K562 (cell line): ENCODE data around the gene ERP27. TPM values are rescaled to one million over a fixed set of nuclear protein-coding genes. Genes with fewer than 3 reads are reported as not detected.

Source experiments
- ATAC-seq: fragments of 200-7000 bp; cut with Tn5 transposase; 3 replicates; pipeline ENCODE4 v1.9.1; 2020; ENCODE audit warnings: moderate library complexity
- BruUV-seq: library from RNA; stranded (reverse); fragments of 400-500 nt; replicated peaks from 2 replicates; lab custom pipeline; 2021; lab: Mats Ljungman, UMichigan
- CTCF ChIA-PET: fragments of 300-600 bp; formaldehyde crosslinking; extraction: SDS; loops from one replicate; lab custom pipeline; 2021; ENCODE audit warnings: low intra/inter-chr PET ratio; lab: Yijun Ruan, JAX
- POLR2A ChIA-PET: fragments of 300-600, 350-650 bp; sonication (Branson Sonifier 250); formaldehyde crosslinking; extraction: SDS; loops from one replicate; lab custom pipeline; 2021; ENCODE audit warnings: antibody characterized with exemption, inconsistent platforms; lab: Yijun Ruan, JAX
- DNase-seq, 4 experiments: peaks; one replicate each; pipeline versions ENCODE4 v3.0.0 to v3.0.0-alpha.2; 2011 to 2018; ENCODE audit warnings: low spot score in 3 of 4, mixed read lengths in 3 of 4; ENCODE audit errors: extremely low read depth in 1 of 4
- FAIRE-seq: peaks from 2 replicates; lab custom pipeline; 2011; peaks lifted over from hg19 to GRCh38; lab: Jason Lieb, UNC
- H2AFZ ChIP-seq: 2 replicates; pipeline ENCODE4 v1.6.0; 2011; ENCODE audit warnings: low read depth, low read length, control low read depth, inconsistent platforms
- H3K27ac ChIP-seq: fragments of 200-600 bp; 3 replicates; pipeline ENCODE4 v1.8.0; 2011; ENCODE audit warnings: low read depth, mild to moderate bottlenecking, control low read depth, inconsistent platforms, low read length, moderate library complexity, mixed read lengths; ENCODE audit errors: extremely low read depth
- H3K27me3 ChIP-seq, 2 experiments: fragments of 300-600 bp in 1 of 2; 2 replicates in 1 of 2; 3 replicates in 1 of 2; pipeline versions ENCODE4 v1.6.0 to v1.8.0; 2011; ENCODE audit warnings: inconsistent platforms in 2 of 2, low read length in 2 of 2, mild to moderate bottlenecking in 1 of 2, mixed read lengths in 1 of 2, moderate library complexity in 1 of 2; ENCODE audit not compliant: control insufficient read depth in 2 of 2, insufficient read depth in 2 of 2
- H3K36me3 ChIP-seq: fragments of 300-600 bp; 3 replicates; pipeline ENCODE4 v1.8.0; 2011; ENCODE audit warnings: mild to moderate bottlenecking, low read length, inconsistent platforms; ENCODE audit not compliant: control insufficient read depth, insufficient read depth
- H3K4me1 ChIP-seq, 2 experiments: fragments of 200-600 bp in 1 of 2; replicated peaks in 1 of 2; 2 replicates in 1 of 2; 3 replicates in 1 of 2; pipeline versions ENCODE4 v1.5.1 to v1.8.0; 2011; ENCODE audit warnings: inconsistent platforms in 2 of 2, low read length in 2 of 2, mild to moderate bottlenecking in 1 of 2, mixed read lengths in 1 of 2, moderate library complexity in 1 of 2; ENCODE audit not compliant: control insufficient read depth in 2 of 2, insufficient read depth in 2 of 2
- H3K4me2 ChIP-seq: 2 replicates; pipeline ENCODE4 v1.6.1; 2011; ENCODE audit warnings: low read length, control low read depth, inconsistent platforms, mixed read lengths; ENCODE audit not compliant: insufficient read depth
- H3K4me3 ChIP-seq: fragments of 200-600 bp; sonication (generic), shearing (Covaris generic); 2 replicates; pipeline ENCODE4 v1.5.1; 2016; ENCODE audit warnings: control low read depth, inconsistent platforms
- H3K79me2 ChIP-seq: fragments of 200-600 bp; 3 replicates; pipeline ENCODE4 v1.8.0; 2011; ENCODE audit warnings: low read length, inconsistent platforms; ENCODE audit not compliant: control insufficient read depth, insufficient read depth
- H3K9ac ChIP-seq, 2 experiments: 2 replicates each; pipeline versions ENCODE4 v1.6.0 to v1.6.1; 2011; ENCODE audit warnings: low read depth in 2 of 2, low read length in 2 of 2, control low read depth in 1 of 2, inconsistent platforms in 1 of 2, mild to moderate bottlenecking in 1 of 2, mixed read lengths in 1 of 2; ENCODE audit not compliant: insufficient read depth in 1 of 2
- H3K9me1 ChIP-seq: one replicate; pipeline ENCODE4 v1.6.0; 2011; ENCODE audit warnings: inconsistent platforms, mild to moderate bottlenecking, low read length, moderate library complexity; ENCODE audit not compliant: control insufficient read depth, insufficient read depth
- H3K9me3 ChIP-seq: replicated peaks from 2 replicates; pipeline ENCODE4 v1.5.1; 2011; ENCODE audit warnings: low read depth, low read length, inconsistent platforms; ENCODE audit not compliant: control insufficient read depth, insufficient read depth
- H4K20me1 ChIP-seq: replicated peaks from 2 replicates; pipeline ENCODE4 v1.6.1; 2011; ENCODE audit warnings: low read length, inconsistent platforms, mixed read lengths; ENCODE audit not compliant: control insufficient read depth, insufficient read depth
- ARID1B ChIP-seq: fragments of 450-650 bp; IDR thresholded peaks from 2 replicates; pipeline ENCODE4 v1.6.1; 2016; ENCODE audit warnings: antibody characterized with exemption, mild to moderate bottlenecking, inconsistent platforms
- CBFA2T2 ChIP-seq: fragments of 450-650 bp; conservative IDR thresholded peaks from 2 replicates; pipeline ENCODE4 v1.6.1; 2017; ENCODE audit warnings: mild to moderate bottlenecking
- DIDO1 ChIP-seq: fragments of 450-650 bp; IDR thresholded peaks from 2 replicates; pipeline ENCODE4 v1.6.1; 2016; ENCODE audit warnings: low read depth, missing biosample characterization, missing genetic modification characterization
- ETS2 ChIP-seq: IDR thresholded peaks from 2 replicates; pipeline ENCODE4 v1.6.1; 2016; ENCODE audit warnings: borderline replicate concordance, missing genetic modification characterization, mild to moderate bottlenecking, moderate library complexity, missing compliant biosample characterization; ENCODE audit not compliant: poor library complexity, severe bottlenecking
- ETV6 ChIP-seq, 3 experiments: fragments of 150-350 bp in 1 of 3; sonication (generic) in 1 of 3; formaldehyde crosslinking in 1 of 3; IDR thresholded peaks; 2 replicates each; pipeline versions ENCODE4 v1.6.1 to v1.8.0; 2014 to 2022; ENCODE audit warnings: borderline replicate concordance in 2 of 3, low read depth in 2 of 3, antibody characterized with exemption in 1 of 3, low read length in 1 of 3, mild to moderate bottlenecking in 1 of 3, missing genetic modification reagents in 1 of 3
- NR1H2 ChIP-seq: sonication (generic); formaldehyde crosslinking; IDR thresholded peaks from 2 replicates; pipeline ENCODE4 v1.4.0; 2020; ENCODE audit warnings: mild to moderate bottlenecking, missing genetic modification reagents
- POLR3G ChIP-seq: IDR thresholded peaks from 2 replicates; pipeline ENCODE4 v1.6.1; 2011; ENCODE audit not compliant: insufficient read length, insufficient replicate concordance; ENCODE audit errors: extremely low read depth
- ZBTB1 ChIP-seq: sonication (generic); formaldehyde crosslinking; IDR thresholded peaks from 2 replicates; pipeline ENCODE4 v1.8.1; 2023; ENCODE audit warnings: missing genetic modification reagents, low read depth, mild to moderate bottlenecking, borderline replicate concordance
- ZNF121 ChIP-seq: sonication (generic); formaldehyde crosslinking; conservative IDR thresholded peaks from 2 replicates; pipeline ENCODE4 v1.8.0; 2022; ENCODE audit warnings: missing genetic modification reagents
- ZNF76 ChIP-seq: fragments of 250-450 bp; sonication (Bioruptor Pico); IDR thresholded peaks from 2 replicates; pipeline ENCODE4 v1.4.0; 2020; ENCODE audit warnings: mild to moderate bottlenecking, moderate library complexity, borderline replicate concordance
- WGBS: fragments of 100-300 bp; shearing (Covaris generic); methylation state at CpG from one replicate; pipeline ENCODE4 v1.1.6; 2016; ENCODE audit warnings: low coverage, mixed read lengths; ENCODE audit not compliant: insufficient coverage; ENCODE audit errors: missing lambda C conversion rate; 5-methylcytosine and 5-hydroxymethylcytosine counted together
- in situ Hi-C: fragments of 300-500 bp; cut with MboI; formaldehyde crosslinking; loops from 4 replicates; pipeline ENCODE4 v1.15.0; 2018; ENCODE audit warnings: inconsistent platforms, mixed read lengths
- intact Hi-C: fragments of 100-400 bp; cut with micrococcal nuclease; formaldehyde crosslinking; loops from 2 replicates; pipeline ENCODE4 v1.14.2; 2022
- polyA plus RNA-seq, 8 experiments: library from polyadenylated mRNA; depleted of rRNA in 4 of 8; stranded (reverse) in 5 of 8; unstranded in 3 of 8; fragments of >200 nt; fragmentation: Nextera tagmentation in 2 of 8; fragmentation: Illumina TruSeq in 1 of 8; extraction: Ambion mirVana in 2 of 8; extraction: Trizol in 1 of 8; gene quantifications; 2 replicates each; pipeline versions ENCODE4 v1.2.1 to v1.2.3, GENCODE V29; 2011 to 2014; ENCODE audit warnings: inconsistent platforms in 1 of 8, missing spikeins in 1 of 8
- total RNA-seq, 7 experiments: library from RNA; depleted of rRNA in 6 of 7; stranded (reverse); fragments of >200 nt in 6 of 7; fragmentation: Illumina TruSeq in 2 of 7; extraction: Trizol in 2 of 7; gene quantifications; 2 replicates each; pipeline versions ENCODE4 v1.2.1 to v1.2.3, GENCODE V29; 2011 to 2021; ENCODE audit warnings: low replicate concordance in 1 of 7

The ERP27 gene
- total and polyA plus RNA-seq, 9 of the 15 experiments (the other 6 are each of a cell fraction or from before 2014, with no cell fraction given), result 0.07 to 0.27 (median 0.11) TPM; not detected in 6

- POLR2A ChIA-PET, result no interaction called here
- peaks cover 0 to under 1% of the 10 kb centered on the region in 2 experiments; a peak in 1 of 5 replicates for H3K4me1 ChIP-seq
- TF ChIP-seq ARID1B, result no peak
- TF ChIP-seq POLR3G, result no peak
- no peak for TF ChIP-seq ZBTB1 (CRISPR knock-in tag)
- TF ChIP-seq ETS2 (tag), result no peak
- no peak for TF ChIP-seq ZNF76 (CRISPR knock-in tag)
- TF ChIP-seq DIDO1 (tag), result no peak
- TF ChIP-seq NR1H2 (CRISPR knock-in tag), result no peak
- no peak for TF ChIP-seq ETV6 (IDR thresholded peaks at IDR 0.05; ENCODE audit: borderline replicate concordance in 1 of 2, low read depth in 2 of 2, low read length in 1 of 2)
- no peak for TF ChIP-seq ETV6 (CRISPR knock-in tag; IDR thresholded peaks at IDR 0.05; ENCODE audit: borderline replicate concordance)
- TF ChIP-seq ZNF121, result no peak
- TF ChIP-seq CBFA2T2, result no peak
- DNase-seq, result no peak
- no peak overlapping the region for H3K9ac ChIP-seq
- 8% methylated on average over 2 of the region's 4 CpGs for WGBS
- no peak overlapping the region for H3K4me2 ChIP-seq
- no peaks in the 10 kb centered on the region for H3K9me1 ChIP-seq
- CTCF ChIA-PET, result no interaction called here
- H3K27me3 ChIP-seq, result no peaks in the 10 kb centered on the region
- intact Hi-C loops, result no loop called here
- in situ Hi-C loops, result no loop called here
- H3K9me3 ChIP-seq, result no peaks in the 10 kb centered on the region
- H3K27ac ChIP-seq, result no peak overlapping the region
- FAIRE-seq, result no peak
- no peaks in the 10 kb centered on the region for H3K36me3 ChIP-seq
- H3K4me3 ChIP-seq, result no peak overlapping the region
- ATAC-seq, result no peak
- no peak overlapping the region for H2AFZ ChIP-seq
- H4K20me1 ChIP-seq, result no peaks in the 10 kb centered on the region
- no peaks in the 10 kb centered on the region for H3K79me2 ChIP-seq
- no TSS peak for BruUV-seq
Measured at GRCh38 chr12:14975457-14975856, 37.1 kb upstream of the ERP27 start.
